ENCODE data around the gene C11orf42. TPM values are rescaled to one million over a fixed set of nuclear protein-coding genes. Genes with fewer than 3 reads are reported as not detected.
A peak's percentile ranks its signal among the peaks of the same experiment; 100 is the strongest.

The C11orf42 gene
- total RNA-seq, 1 experiment from 2014 or later: not detected

GRCh38 chr11:6258571-6259081 lies 53.3 kb downstream of the C11orf42 start:
- Histone ChIP-seq H2BK20ac (ENCODE audit: low read depth, low read length, poor library complexity, severe bottlenecking) (no peak overlapping the region), H2AFZ (ENCODE audit: low read length) (no peak overlapping the region), H3K9me3 (ENCODE audit: control insufficient read depth, low read depth, low read length) (no peaks in the 10 kb centered on the region), H3K79me1 (ENCODE audit: insufficient read depth, low read depth, low read length, poor library complexity, severe bottlenecking) (no peaks in the 10 kb centered on the region), H3T11ph (ENCODE audit: low read length) (no peak overlapping the region), H4K8ac (replicated peaks; ENCODE audit: insufficient read length, low read depth, low read length) (no peak overlapping the region), H2AK5ac (ENCODE audit: insufficient read length, low read length) (no peak overlapping the region), H2BK120ac (ENCODE audit: low read depth, low read length, poor library complexity, severe bottlenecking) (no peak overlapping the region), H4K91ac (ENCODE audit: insufficient read length, low read depth, low read length) (no peak overlapping the region), H3K56ac (ENCODE audit: insufficient read length, low read depth, low read length) (no peak overlapping the region), H4K20me1 (ENCODE audit: control insufficient read depth, insufficient read depth, insufficient read length) (no peaks in the 10 kb centered on the region), H3K4me2 (ENCODE audit: insufficient read depth, insufficient read length, low read length) (peak overlapping the region; percentile 56), H3K9ac (ENCODE audit: extremely low read depth, insufficient read length, low read length) (no peak overlapping the region), H3K27ac (ENCODE audit: insufficient read length, low read depth, low read length) (no peak overlapping the region), H3K27me3 (ENCODE audit: insufficient read depth, low read length) (peaks cover 22% of the 10 kb centered on the region), H3K23me2 (ENCODE audit: insufficient read length, low read depth, low read length, poor library complexity, severe bottlenecking) (peaks cover 11% of the 10 kb centered on the region), H3K4ac (ENCODE audit: low read depth, low read length) (no peak overlapping the region), H2BK5ac (ENCODE audit: insufficient read length, low read length) (no peak overlapping the region), H3K18ac (ENCODE audit: insufficient read length, low read depth, low read length) (no peak overlapping the region), H3K14ac (ENCODE audit: insufficient read depth, low read length) (no peak overlapping the region), H4K5ac (ENCODE audit: insufficient read length, low read depth, low read length) (no peak overlapping the region), H3K4me1 (ENCODE audit: insufficient read depth, low read length) (no peaks in the 10 kb centered on the region), H2BK12ac (ENCODE audit: insufficient read length, low read depth, low read length) (no peak overlapping the region), H3K23ac (ENCODE audit: insufficient read length, low read depth, low read length) (no peak overlapping the region), H2BK15ac (ENCODE audit: low read depth, low read length) (no peak overlapping the region), H3K79me2 (ENCODE audit: insufficient read depth, low read length) (no peaks in the 10 kb centered on the region)
- WGBS (ENCODE audit: extremely low coverage, insufficient read length, low lambda C conversion rate): no CpG with 5 or more reads among the region's 16 CpGs
- Mint-ChIP-seq H3K27me3 (ENCODE audit: low read depth) (no peaks in the 10 kb centered on the region; the same call in 1 of the 2 replicates), H3K4me1 (peaks cover 6 to 10% of the 10 kb centered on the region in 2 experiments; a peak in 3 of 4 replicates), H3K4me3 (peak overlapping the region; percentile 65 to 85; a peak in 4 of 5 replicates), H3K9me3 (no peaks in the 10 kb centered on the region), H3K36me3 (ENCODE audit: insufficient read depth in 1 of 3, low read depth in 3 of 3) (no peaks in the 10 kb centered on the region), H3K27ac (no peak overlapping the region)
- peak; percentile 39 for DNase-seq
- TF ChIP-seq, protein P1, sequence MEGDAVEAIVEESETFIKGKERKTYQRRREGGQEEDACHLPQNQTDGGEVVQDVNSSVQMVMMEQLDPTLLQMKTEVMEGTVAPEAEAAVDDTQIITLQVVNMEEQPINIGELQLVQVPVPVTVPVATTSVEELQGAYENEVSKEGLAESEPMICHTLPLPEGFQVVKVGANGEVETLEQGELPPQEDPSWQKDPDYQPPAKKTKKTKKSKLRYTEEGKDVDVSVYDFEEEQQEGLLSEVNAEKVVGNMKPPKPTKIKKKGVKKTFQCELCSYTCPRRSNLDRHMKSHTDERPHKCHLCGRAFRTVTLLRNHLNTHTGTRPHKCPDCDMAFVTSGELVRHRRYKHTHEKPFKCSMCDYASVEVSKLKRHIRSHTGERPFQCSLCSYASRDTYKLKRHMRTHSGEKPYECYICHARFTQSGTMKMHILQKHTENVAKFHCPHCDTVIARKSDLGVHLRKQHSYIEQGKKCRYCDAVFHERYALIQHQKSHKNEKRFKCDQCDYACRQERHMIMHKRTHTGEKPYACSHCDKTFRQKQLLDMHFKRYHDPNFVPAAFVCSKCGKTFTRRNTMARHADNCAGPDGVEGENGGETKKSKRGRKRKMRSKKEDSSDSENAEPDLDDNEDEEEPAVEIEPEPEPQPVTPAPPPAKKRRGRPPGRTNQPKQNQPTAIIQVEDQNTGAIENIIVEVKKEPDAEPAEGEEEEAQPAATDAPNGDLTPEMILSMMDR (conservative IDR thresholded peaks at IDR 0.05): no peak; the same call in 1 of the 3 replicates
